ENCODE measurements around the gene TMEM215.

- TF ChIP-seq EZH2 (IDR thresholded peaks at IDR 0.05; ENCODE audit: borderline replicate concordance, low read length) (no peak), CTCF (IDR thresholded peaks at IDR 0.05; ENCODE audit: low read length) (no peak)
These were observed 49.0 kb downstream of the TMEM215 start for GRCh38 chr9:32832346-32832745.

Data from OCI-LY1 (cell line).